ENCODE results near the gene ZNF611.
A peak's percentile ranks its signal among the peaks of the same experiment; 100 is the strongest.
"Not testable (repeated sequence)": the region's sequence is repeated elsewhere in the genome, so short reads cannot be mapped to it uniquely, and the experiment has no call there.

The ZNF611 gene

GRCh38 chr19:52715902-52716301 lies 18.9 kb downstream of the ZNF611 start:
- DNase-seq = not testable (repeated sequence)

DNA sequence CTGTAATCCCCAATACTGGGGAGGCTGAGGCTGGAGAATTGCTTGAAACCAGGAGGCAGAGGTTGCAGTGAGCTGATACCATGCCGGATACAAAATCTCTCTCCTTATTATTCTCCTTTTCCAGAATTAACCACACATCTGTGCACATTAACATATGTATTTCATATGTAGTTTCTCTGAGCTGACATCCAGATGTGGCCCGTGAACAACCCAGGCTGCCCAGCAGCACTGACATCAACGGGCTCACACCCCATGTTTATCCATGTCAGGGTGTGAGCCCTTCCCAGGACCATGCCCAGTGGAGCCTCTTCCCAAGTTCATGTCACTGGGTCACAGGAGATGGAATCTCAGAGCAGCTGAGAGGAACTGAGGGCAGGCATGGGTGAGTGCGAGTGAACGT lies 19.5 kb downstream of the ZNF611 start:
- DNase-seq = not testable (repeated sequence)

GRCh38 chr19:52713051-52713450 lies 21.8 kb downstream of the ZNF611 start:
- not testable (repeated sequence) for DNase-seq

- DNase-seq = not testable (repeated sequence)
Observed at GRCh38 chr19:52711661-52712060, 23.2 kb downstream of the ZNF611 start.

GRCh38 chr19:52710538-52710937 lies 24.3 kb downstream of the ZNF611 start:
- no peak for DNase-seq

DNA sequence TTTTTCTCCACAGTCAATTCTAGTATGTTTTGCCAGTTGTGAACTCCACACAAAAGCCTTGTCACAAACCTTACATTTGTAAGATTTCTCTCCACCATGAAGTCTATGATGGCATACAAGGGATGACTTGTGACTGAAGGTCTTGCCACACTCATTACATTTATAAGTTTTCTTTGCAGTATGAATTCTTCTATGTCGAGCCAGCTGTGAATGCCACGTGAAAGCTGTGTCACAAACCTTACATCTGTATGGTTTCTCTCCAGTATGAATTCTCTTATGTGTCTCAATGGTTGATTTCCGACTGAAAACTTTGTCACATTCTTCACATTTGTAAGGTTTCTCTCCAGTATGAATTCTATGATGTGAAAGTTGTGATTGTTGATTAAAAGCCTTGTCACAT lies 29.2 kb downstream of the ZNF611 start:
- DNase-seq = not testable (repeated sequence)

DNA sequence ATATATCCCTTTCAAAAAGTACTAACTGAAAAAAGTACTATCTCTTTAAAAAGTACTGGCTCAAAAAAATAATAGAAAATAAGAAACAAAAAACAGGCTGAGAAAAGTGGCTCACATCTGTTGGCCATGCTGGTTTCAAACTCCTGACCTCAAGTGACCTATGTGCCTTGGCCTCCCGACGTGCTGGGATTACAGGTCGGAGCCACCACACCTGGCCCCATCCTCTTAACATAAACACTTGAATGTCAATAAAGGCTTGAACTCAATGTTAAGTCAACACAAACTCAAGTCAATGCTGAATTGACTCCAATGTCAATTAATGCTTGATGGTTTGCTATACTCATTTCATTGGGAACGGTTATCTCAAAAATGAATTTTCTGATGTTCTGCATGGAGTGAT lies 30.9 kb downstream of the ZNF611 start:
- DNase-seq = no peak

DNA sequence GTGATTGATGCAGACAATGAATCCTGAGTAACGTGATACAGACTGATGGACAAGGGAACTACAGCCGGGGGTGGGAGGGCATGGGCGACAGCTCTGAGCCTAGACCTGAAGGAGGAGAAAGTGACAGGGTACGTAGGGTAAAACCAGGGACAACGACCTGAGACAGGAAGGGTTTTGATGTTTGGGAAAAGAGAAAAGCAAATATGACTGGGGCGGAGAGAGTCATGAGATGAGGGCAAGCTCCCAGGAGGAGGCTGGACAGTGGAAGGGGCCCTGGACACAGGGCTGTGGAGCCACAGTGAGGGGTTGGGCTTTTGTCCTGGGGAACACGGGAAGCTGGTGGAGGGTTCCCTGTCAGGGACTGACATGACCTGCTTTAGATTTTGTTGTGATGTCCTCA lies 34.2 kb downstream of the ZNF611 start:
- no peak for DNase-seq

DNA sequence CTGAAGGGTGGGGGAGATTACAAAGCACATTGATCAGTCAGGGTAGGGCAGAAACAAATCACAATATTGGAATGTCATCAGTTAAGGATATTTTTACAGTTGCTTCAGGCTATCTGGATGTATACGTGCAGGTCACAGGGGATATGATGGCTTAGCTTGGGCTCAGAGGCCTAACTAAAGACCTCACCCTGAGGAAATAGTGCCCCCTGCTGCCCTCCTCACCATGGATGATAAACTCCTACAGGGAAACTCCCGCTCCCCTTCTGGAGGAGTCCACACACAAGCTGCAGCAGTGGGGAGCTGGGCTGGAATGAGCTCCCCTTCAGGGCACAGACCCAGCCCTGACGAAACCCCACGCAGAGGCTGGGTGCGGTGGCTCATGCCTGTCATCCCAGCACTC lies 35.3 kb downstream of the ZNF611 start:
- not testable (repeated sequence) for DNase-seq

GRCh38 chr19:52695996-52696395 lies 38.8 kb downstream of the ZNF611 start:
- no peak for DNase-seq

GRCh38 chr19:52694921-52695320 lies 39.9 kb downstream of the ZNF611 start:
- DNase-seq = no peak

DNA sequence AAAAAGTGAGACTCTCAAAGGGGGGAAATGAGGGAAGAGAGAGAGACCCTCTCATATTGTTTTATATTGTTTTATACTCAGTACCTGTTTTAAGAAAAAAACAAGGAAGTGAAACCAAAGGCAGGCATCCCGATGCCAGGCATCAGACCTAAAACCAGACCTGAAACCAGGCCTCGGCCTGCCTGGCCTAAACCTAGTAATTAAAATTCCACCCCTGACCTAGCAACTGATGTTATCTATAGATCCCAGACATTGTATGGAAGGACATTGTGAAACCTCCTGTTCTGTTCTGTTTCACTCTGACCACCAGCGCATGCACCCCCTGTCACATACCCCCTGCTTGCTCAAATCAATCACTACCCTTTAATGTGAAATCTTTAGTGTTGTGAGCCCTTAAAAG lies 40.6 kb downstream of the ZNF611 start:
- not testable (repeated sequence) for DNase-seq

DNA sequence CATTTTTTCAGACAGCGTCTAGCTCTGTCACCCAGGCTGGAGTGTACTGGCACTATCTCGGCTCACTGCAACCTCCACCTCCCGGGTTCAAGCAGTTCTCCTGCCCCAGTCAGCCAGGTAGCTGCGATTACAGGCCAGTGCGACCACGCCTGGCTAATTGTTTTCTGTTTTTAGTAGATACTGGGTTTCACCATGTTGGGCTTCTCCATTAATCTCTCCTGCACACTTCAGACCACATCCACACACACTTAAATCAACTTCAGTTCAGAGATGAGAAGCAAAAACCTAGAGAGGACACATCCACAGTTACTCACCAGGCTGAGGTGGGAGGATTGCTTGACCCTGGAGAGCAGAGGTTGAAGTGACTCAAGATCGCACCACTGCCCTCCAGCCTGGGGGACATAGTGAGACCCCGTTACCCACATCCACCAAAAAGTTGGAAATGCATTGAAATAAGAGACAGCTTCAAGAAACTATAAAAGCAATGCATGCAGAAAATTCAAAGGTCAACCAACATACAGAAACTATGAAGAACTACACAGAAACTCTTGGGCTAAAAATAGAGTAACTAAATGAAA lies 42.3 kb downstream of the ZNF611 start:
- no peak for DNase-seq

DNA sequence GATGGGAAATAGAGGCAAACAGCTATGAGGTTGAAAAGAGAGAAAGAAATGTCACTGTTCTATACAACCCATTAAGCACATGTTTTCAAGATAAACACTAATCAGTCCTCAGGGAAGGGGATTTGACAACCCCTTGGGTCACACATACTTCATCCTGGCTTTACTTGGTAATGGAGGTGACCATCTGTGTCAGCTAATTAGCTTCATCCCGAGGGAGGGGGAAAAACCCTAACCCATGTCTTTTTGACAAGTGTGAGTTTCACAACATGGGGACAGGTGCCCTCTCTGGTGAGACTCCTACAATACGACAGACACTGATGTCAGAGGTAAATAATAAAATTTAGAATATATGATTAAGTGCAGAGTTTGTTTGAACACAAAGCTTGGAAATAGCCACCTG lies 43.1 kb downstream of the ZNF611 start:
- DNase-seq = no peak

DNA sequence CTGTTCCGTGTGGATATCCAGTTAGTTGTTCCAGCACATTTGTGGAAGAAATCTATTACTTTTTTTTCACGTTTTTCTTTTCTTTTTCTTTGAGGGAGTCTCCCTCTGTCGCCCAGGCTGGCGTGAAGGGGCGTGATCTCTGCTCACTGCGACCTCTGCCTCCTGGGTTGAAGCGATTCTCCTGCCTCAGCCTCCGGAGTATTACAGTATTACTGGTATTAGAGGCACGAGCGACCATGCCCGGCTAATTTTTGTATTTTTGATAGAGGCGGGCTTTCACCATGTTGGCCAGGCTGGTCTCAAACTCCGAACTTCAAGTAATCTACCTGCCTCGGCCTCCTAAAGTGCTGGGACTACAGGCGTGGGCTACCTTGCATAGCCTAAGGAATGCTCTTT lies 43.6 kb downstream of the ZNF611 start:
- DNase-seq = no peak

DNA sequence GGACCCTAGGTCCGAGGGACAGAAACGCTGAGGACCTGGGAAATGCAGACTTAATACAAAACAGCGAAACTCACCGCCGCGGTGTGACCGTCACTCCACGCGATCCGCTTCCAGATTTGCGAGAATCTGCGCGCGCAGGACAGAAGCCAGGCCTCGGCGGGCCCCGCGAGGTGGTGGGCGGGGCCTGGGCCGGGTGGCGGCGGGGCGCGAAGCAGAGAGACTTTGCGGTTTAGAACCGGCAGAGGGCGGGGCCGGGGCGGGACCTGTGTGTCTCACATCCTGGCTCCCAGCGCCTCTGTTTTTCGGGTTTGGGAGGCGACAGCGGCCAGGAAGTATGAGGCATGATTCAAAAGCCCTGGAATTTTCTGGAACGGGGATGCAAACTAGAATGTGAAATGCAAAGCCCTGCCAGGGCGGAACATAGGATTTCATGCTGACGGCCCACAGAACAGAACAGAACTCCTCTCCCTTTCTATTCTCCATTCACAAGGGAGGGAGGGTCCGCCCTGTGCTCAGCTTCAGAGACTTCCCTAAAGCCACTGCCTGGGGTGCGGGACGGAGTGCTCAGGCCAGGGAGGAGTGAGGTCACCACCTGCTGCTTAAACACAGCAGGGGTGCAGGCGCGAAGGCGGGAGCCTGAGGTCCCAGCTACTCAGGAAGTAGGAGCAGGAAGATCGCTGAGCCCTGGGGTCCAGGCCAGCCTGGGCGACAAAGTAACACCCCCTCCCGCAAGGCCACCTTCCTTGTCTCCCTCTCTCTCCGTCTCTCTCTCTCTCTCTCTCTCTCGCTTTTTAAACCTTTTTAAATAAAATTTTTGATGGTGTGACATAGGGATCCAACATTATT lies 44.3 kb downstream of the ZNF611 start:
- peak; percentile 91 for DNase-seq

- no peak for DNase-seq
Observed at GRCh38 chr19:52689843-52690368, 44.9 kb downstream of the ZNF611 start.

DNA sequence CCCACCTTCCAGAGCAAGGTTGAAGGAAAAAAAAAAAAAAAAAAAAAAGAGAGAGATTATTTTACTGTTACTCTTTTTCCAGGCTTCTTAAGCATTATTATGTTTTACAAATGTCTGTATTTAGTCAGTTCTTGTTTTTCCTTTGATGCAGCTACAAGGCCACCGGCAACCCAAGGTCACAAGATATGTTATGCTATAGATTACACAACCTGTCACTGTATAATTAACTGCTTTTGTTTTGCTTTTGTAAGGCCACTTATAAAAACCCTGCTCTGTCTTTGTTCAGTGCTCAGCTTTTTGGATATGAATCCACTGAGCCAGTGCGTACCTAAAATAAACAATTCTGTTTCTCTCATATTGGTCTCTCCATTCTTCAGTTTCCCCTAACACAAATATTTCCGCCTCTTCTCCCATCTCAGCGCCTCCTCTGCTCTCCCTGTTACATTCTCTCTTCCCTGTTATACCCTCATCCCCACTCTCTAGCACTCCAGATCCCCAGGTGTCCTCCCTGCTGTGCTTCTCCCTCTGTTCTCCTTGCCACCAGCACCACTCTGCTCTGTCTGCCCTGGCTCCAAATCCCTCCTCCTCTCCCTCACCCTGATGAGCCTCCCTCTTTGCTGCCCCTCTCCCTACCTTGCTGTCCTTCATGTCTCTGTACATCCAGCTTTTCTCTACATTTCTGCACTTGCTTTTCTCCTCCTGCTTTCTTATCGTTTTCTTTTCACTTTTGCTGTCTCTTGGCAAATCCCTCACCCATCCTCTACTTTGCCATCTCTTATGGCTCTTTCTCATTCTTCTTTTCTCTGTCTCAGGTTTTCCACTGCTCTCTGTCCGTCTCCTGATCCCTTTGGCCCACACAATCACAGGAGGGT lies 45.7 kb downstream of the ZNF611 start:
- not testable (repeated sequence) for DNase-seq

GRCh38 chr19:52688335-52688734 lies 46.5 kb downstream of the ZNF611 start:
- no peak for DNase-seq

- DNase-seq = no peak
Observed at GRCh38 chr19:52687684-52688083, 47.2 kb downstream of the ZNF611 start.

DNA sequence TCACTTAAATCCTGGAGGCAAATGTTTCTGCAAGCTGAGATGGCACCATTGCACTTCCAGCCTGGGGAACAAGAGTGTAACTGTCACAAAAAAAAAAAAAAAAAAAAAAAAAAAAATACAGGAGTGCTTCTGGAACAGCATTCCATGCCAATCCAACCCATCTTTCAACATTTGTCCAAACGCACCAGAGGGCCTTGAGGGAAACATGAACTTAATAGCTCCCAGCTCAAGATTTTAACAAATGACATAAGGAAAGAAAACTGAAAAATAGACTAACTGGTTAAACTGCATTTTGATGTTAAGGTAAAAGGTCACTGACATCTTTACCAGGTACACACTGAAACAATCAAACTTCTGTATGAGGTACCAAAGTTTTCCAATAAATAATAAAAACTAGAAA lies 49.0 kb downstream of the ZNF611 start:
- DNase-seq = no peak

- not testable (repeated sequence) for DNase-seq
Observed at GRCh38 chr19:52681216-52681615, 53.6 kb downstream of the ZNF611 start.

DNA sequence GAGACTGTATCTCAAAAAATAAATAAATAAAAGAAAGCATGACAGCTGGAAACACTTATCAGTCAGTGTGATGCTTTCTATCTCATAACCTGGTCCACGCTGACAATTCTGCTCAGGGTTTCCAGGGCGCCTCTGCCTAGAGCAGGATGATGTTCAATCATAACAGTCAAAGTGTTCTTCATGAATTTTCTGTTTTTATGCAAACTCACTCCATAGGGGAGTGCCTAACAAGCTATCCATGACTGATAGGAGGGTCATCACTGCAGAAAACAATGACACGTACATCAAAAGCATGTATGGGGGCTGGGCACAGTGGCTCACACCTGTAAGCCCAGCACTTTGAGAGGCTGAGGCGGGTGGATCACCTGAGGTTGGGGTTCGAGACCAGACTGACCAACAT lies 55.2 kb downstream of the ZNF611 start:
- no peak for DNase-seq

All from COR-L47 (cell line).